Trophoblast cell (in vitro differentiated cells and primary cell): ENCODE results near the gene ZBTB21.

Experiments used
- DNase-seq, 2 donors: peaks; one replicate each; pipeline ENCODE4 v3.0.0-alpha.2; 2016
- H2AFZ ChIP-seq: 2 replicates; pipeline ENCODE4 v1.6.1; 2013; ENCODE audit warnings: low read length, moderate library complexity, mild to moderate bottlenecking; ENCODE audit not compliant: insufficient read depth, poor library complexity
- H2AK5ac ChIP-seq: 2 replicates; pipeline ENCODE4 v1.6.1; 2013; ENCODE audit warnings: mild to moderate bottlenecking, low read length
- H2BK120ac ChIP-seq: 2 replicates; pipeline ENCODE4 v1.6.1; 2013; ENCODE audit warnings: low read length, mild to moderate bottlenecking, moderate library complexity; ENCODE audit not compliant: insufficient read depth, poor library complexity
- H2BK12ac ChIP-seq: 2 replicates; pipeline ENCODE4 v1.6.1; 2013; ENCODE audit warnings: mild to moderate bottlenecking, low read length, moderate library complexity
- H2BK5ac ChIP-seq: 2 replicates; pipeline ENCODE4 v1.6.1; 2013; ENCODE audit warnings: low read length, low read depth, moderate library complexity, mild to moderate bottlenecking; ENCODE audit not compliant: poor library complexity
- H3K14ac ChIP-seq: 2 replicates; pipeline ENCODE4 v1.6.1; 2013; ENCODE audit warnings: mild to moderate bottlenecking, low read length
- H3K18ac ChIP-seq: 2 replicates; pipeline ENCODE4 v1.6.1; 2013; ENCODE audit warnings: mild to moderate bottlenecking, low read length
- H3K23ac ChIP-seq: 2 replicates; pipeline ENCODE4 v1.6.1; 2013; ENCODE audit warnings: low read length
- H3K27ac ChIP-seq: 2 replicates; pipeline ENCODE4 v1.5.1; 2013; ENCODE audit warnings: low read depth, mild to moderate bottlenecking, inconsistent platforms, low read length, moderate library complexity
- H3K27me3 ChIP-seq: 2 replicates; pipeline ENCODE4 v1.6.1; 2013; ENCODE audit warnings: inconsistent platforms, mild to moderate bottlenecking, low read length, moderate library complexity; ENCODE audit not compliant: insufficient read depth
- H3K36me3 ChIP-seq, 2 experiments: 1 replicate in 1 of 2; 2 replicates in 1 of 2; pipeline ENCODE4 v1.6.1; 2013; ENCODE audit warnings: low read length in 2 of 2, mild to moderate bottlenecking in 2 of 2, moderate library complexity in 1 of 2; ENCODE audit not compliant: insufficient read depth in 2 of 2, control insufficient read depth in 1 of 2
- H3K4ac ChIP-seq: 2 replicates; pipeline ENCODE4 v1.6.1; 2013; ENCODE audit warnings: low read depth, mild to moderate bottlenecking, low read length, moderate library complexity
- H3K4me1 ChIP-seq, 2 experiments: 1 replicate in 1 of 2; 2 replicates in 1 of 2; pipeline ENCODE4 v1.6.1; 2013; ENCODE audit warnings: low read length in 2 of 2, mild to moderate bottlenecking in 2 of 2, moderate library complexity in 1 of 2; ENCODE audit not compliant: insufficient read depth in 2 of 2, control insufficient read depth in 1 of 2
- H3K4me2 ChIP-seq: 2 replicates; pipeline ENCODE4 v1.6.1; 2013; ENCODE audit warnings: inconsistent platforms, mild to moderate bottlenecking, low read length, moderate library complexity
- H3K4me3 ChIP-seq: 2 replicates; pipeline ENCODE4 v1.5.1; 2013; ENCODE audit warnings: mild to moderate bottlenecking, low read depth, low read length, inconsistent platforms
- H3K79me1 ChIP-seq: one replicate; pipeline ENCODE4 v1.6.1; 2013; ENCODE audit warnings: low read length
- H3K79me2 ChIP-seq: 2 replicates; pipeline ENCODE4 v1.6.1; 2013; ENCODE audit warnings: low read length, mild to moderate bottlenecking; ENCODE audit not compliant: control insufficient read depth, insufficient read depth, poor library complexity
- H3K9ac ChIP-seq: 2 replicates; pipeline ENCODE4 v1.6.1; 2013; ENCODE audit warnings: mild to moderate bottlenecking, low read length
- H3K9me3 ChIP-seq: 2 replicates; pipeline ENCODE4 v1.6.1; 2013; ENCODE audit warnings: low read depth, mild to moderate bottlenecking, control low read depth, inconsistent platforms, low read length; ENCODE audit not compliant: insufficient read depth
- H4K12ac ChIP-seq: 2 replicates; pipeline ENCODE4 v1.6.1; 2013; ENCODE audit warnings: low read depth, mild to moderate bottlenecking, low read length, moderate library complexity
- H4K8ac ChIP-seq: 2 replicates; pipeline ENCODE4 v1.6.1; 2013; ENCODE audit warnings: low read depth, mild to moderate bottlenecking, low read length, moderate library complexity
- H4K91ac ChIP-seq: one replicate; pipeline ENCODE4 v1.6.1; 2013; ENCODE audit warnings: low read depth, mild to moderate bottlenecking, low read length, moderate library complexity
- WGBS: extraction: QIAGEN DNeasy Blood & Tissue Kit; methylation state at CpG from one replicate; pipeline ENCODE4 v1.1.7; 2013; ENCODE audit warnings: missing lambda C conversion rate; ENCODE audit not compliant: insufficient read length, insufficient coverage; ENCODE audit errors: extremely low coverage; 5-methylcytosine and 5-hydroxymethylcytosine counted together

ZBTB21 gene

DNA sequence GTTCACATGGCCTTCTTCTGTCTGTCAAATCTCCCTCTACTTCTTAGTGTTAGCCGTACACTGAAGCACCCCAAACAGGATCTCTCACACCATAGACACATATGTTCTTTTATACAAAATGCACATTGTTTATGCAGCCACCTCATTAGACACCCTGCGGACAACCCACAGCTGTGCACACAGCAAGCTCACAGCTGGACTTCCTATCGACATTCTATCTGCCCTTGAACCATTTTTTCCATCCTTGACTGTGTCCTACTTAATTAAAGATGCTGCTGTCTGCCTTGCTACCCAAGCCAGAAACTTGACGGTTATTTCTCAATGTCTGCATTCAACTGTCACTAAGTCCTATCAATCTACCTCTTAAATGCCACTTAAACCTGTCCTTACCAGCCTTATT is 3.2 kb upstream of the ZBTB21 start:
- H3K23ac ChIP-seq, result no peak overlapping the region
- DNase-seq, result no peak
- no peak overlapping the region for H4K91ac ChIP-seq

DNA sequence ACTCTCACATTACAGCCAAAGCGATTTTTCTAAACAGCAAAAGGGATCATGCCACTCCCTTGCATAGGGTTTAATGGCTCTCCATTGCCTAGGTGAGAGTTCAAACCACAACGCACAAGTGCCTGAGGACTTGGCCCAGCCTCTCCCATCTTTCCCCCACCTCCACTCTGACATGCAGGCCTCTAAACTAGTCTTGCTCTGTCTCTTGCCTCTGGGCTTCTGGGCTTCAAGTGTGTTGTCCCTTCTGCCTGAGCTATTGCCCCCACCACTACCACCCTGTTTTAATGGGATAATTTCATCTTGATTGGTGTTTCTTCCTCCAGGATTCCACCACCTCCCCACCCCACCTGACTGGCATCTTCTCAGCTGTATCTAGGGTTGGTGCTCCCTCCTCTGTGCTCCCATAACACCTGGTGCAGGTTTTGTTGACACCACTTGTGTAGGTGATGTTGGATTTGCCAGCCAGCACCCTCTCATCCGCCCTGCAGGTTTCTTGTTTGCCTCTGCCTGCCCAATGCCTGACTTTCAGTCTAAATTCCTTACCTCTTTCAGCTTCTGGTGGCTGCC is 2.7 kb upstream of the ZBTB21 start:
- peaks cover 0 to 3% of the 10 kb centered on the region in 2 experiments for H3K4me1 ChIP-seq
- peaks cover 4% of the 10 kb centered on the region for H3K27me3 ChIP-seq
- H2BK5ac ChIP-seq, result no peak overlapping the region
- H4K91ac ChIP-seq, result no peak overlapping the region
- H3K4me3 ChIP-seq, result no peak overlapping the region
- DNase-seq, result peak in 1 of 2 donors; percentile 41
- no peak overlapping the region for H3K27ac ChIP-seq
- H3K79me1 ChIP-seq, result peaks cover 12% of the 10 kb centered on the region
- WGBS, result no CpG with 5 or more reads among the region's 3 CpGs
- H4K12ac ChIP-seq, result no peak overlapping the region
- peaks cover 1% of the 10 kb centered on the region for H3K9me3 ChIP-seq
- no peak overlapping the region for H2AFZ ChIP-seq
- no peaks in the 10 kb centered on the region for H3K36me3 ChIP-seq
- no peak overlapping the region for H3K9ac ChIP-seq
- no peak overlapping the region for H3K23ac ChIP-seq
- H3K4me2 ChIP-seq, result no peak overlapping the region
- H2BK12ac ChIP-seq, result no peak overlapping the region
- no peak overlapping the region for H3K14ac ChIP-seq
- H3K18ac ChIP-seq, result no peak overlapping the region
- H3K79me2 ChIP-seq, result peaks cover 9% of the 10 kb centered on the region
- H4K8ac ChIP-seq, result no peak overlapping the region
- H3K4ac ChIP-seq, result no peak overlapping the region
- no peak overlapping the region for H2BK120ac ChIP-seq
- H2AK5ac ChIP-seq, result no peak overlapping the region

More for the DNA sequence above, 3.2 kb upstream of the ZBTB21 start:
- no peak overlapping the region for H3K14ac ChIP-seq
- no peak overlapping the region for H2AK5ac ChIP-seq
- no peaks in the 10 kb centered on the region for H3K36me3 ChIP-seq
- H4K8ac ChIP-seq, result no peak overlapping the region
- no peak overlapping the region for H2BK12ac ChIP-seq
- no CpG with 5 or more reads among the region's 4 CpGs for WGBS
- H3K27ac ChIP-seq, result no peak overlapping the region
- no peak overlapping the region for H3K18ac ChIP-seq
- H3K4me1 ChIP-seq, result peaks cover 0 to 3% of the 10 kb centered on the region in 2 experiments
- no peak overlapping the region for H4K12ac ChIP-seq
- H3K9me3 ChIP-seq, result peaks cover 1% of the 10 kb centered on the region
- no peak overlapping the region for H3K4ac ChIP-seq
- H3K4me3 ChIP-seq, result no peak overlapping the region
- H3K79me2 ChIP-seq, result peaks cover 9% of the 10 kb centered on the region
- H3K4me2 ChIP-seq, result no peak overlapping the region
- no peak overlapping the region for H3K9ac ChIP-seq
- no peak overlapping the region for H2AFZ ChIP-seq
- peaks cover 12% of the 10 kb centered on the region for H3K79me1 ChIP-seq
- H3K27me3 ChIP-seq, result peaks cover 4% of the 10 kb centered on the region
- H2BK120ac ChIP-seq, result no peak overlapping the region
- H2BK5ac ChIP-seq, result no peak overlapping the region

DNA sequence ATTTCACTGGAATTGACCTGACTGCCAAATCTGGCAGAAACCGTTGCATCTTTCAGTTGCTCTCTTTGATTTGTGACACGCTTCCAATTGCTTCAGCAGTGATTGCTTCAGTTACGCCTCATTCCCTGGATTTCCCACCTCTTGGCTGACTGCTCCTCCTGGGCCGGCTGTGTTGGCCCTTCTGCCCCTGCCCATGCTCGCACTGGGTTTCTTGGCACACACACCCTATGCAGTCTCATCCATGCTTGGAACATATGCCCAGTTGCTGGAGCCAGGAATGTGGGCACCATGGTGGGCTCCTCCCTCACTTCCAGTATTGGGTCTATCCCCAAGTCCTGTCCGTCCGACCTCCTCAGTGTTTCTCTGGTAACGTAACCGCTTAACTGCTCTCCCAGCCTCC is 2.2 kb upstream of the ZBTB21 start:
- H3K79me2 ChIP-seq, result peaks cover 9% of the 10 kb centered on the region
- H3K9me3 ChIP-seq, result peaks cover 1% of the 10 kb centered on the region
- WGBS, result no CpG with 5 or more reads among the region's 9 CpGs
- H3K27me3 ChIP-seq, result peaks cover 4% of the 10 kb centered on the region
- DNase-seq, result no peak
- H4K8ac ChIP-seq, result no peak overlapping the region
- H2BK120ac ChIP-seq, result no peak overlapping the region
- H4K12ac ChIP-seq, result no peak overlapping the region
- no peak overlapping the region for H2AFZ ChIP-seq
- no peak overlapping the region for H2BK5ac ChIP-seq
- no peak overlapping the region for H2BK12ac ChIP-seq
- H3K36me3 ChIP-seq, result no peaks in the 10 kb centered on the region
- H3K9ac ChIP-seq, result no peak overlapping the region
- H3K4ac ChIP-seq, result no peak overlapping the region
- H3K18ac ChIP-seq, result no peak overlapping the region
- H4K91ac ChIP-seq, result no peak overlapping the region
- H3K4me3 ChIP-seq, result no peak overlapping the region
- H3K4me1 ChIP-seq, result peaks cover 0 to 3% of the 10 kb centered on the region in 2 experiments
- H2AK5ac ChIP-seq, result no peak overlapping the region
- H3K27ac ChIP-seq, result no peak overlapping the region
- H3K23ac ChIP-seq, result no peak overlapping the region
- H3K14ac ChIP-seq, result no peak overlapping the region
- H3K79me1 ChIP-seq, result peaks cover 12% of the 10 kb centered on the region
- H3K4me2 ChIP-seq, result no peak overlapping the region

DNA sequence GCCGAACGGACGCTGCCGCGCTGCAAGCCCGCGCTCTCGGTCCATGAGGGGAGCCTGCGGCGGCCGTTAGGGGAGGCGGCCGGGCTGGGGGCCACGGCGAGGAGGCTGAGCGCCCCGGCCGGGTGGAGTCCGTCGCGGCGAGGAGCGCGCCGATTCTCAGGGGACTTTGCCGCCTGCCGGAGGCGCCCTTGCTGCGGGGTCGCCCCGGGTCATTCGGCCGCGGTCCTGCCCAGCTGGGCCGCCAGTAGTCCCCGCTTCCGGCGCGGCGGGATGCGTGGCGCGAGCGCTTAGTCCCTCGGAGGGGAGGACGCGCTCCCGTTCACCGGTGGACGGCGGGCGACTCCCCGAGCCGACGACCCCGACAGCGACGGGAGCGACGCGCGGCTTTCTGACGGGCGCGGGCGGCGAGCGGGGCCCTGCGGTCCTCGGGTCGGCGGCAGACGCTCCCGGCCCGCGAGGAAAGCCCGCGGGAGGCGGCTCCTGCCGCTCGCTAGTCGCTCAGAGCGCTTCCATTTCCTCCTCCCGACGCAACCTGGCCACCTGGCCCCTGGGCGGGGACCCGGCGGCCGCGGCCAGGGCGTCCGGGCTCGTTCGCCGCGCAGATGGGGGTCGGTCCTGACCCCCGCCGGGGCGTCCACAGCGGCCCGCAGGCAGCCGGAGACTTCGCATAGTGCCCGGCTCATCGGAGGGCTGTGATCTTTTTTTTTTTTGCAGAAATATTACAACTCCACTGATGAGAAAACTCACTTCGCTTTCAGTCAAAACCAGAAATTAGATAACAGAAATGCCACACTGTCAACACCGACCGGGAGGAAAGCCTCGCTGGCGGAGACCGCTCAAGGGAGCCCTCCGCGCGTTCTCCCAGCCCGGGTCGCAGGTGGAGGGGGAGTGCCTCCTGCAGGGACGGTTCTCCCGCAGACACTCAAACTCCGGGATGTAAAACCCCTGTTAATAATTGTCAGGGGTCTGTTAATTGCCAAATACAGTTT is 641 bp upstream of the ZBTB21 start:
- Histone ChIP-seq H3K4me3 (peak overlapping the region; percentile 82), H3K79me2 (peaks cover 9% of the 10 kb centered on the region), H2BK120ac (peak overlapping the region; percentile 82), H3K18ac (peak overlapping the region; percentile 91), H3K4ac (peak overlapping the region; percentile 58), H4K91ac (peak overlapping the region; percentile 84), H2BK5ac (peak overlapping the region; percentile 48), H3K79me1 (peaks cover 12% of the 10 kb centered on the region), H2BK12ac (peak overlapping the region; percentile 42), H3K23ac (no peak overlapping the region), H3K14ac (peak overlapping the region; percentile 89), H3K36me3 (no peaks in the 10 kb centered on the region), H2AFZ (peak overlapping the region; percentile 95), H4K12ac (peak overlapping the region; percentile 85), H2AK5ac (no peak overlapping the region), H3K27me3 (peaks cover 4% of the 10 kb centered on the region), H3K4me2 (peak overlapping the region; percentile 83), H3K4me1 (peaks cover 0 to 3% of the 10 kb centered on the region in 2 experiments), H4K8ac (peak overlapping the region; percentile 95), H3K9me3 (peaks cover 1% of the 10 kb centered on the region), H3K9ac (peak overlapping the region; percentile 52), H3K27ac (peak overlapping the region; percentile 81)
- peak; percentile 51 to 67 for DNase-seq
- no CpG with 5 or more reads among the region's 120 CpGs for WGBS
